WI38 (cell line): ENCODE measurements around the gene PDGFRB.

ENCODE experiments used
- H3K4me3 ChIP-seq: 2 replicates; pipeline ENCODE4 v1.5.1; 2011; ENCODE audit warnings: low read depth, mild to moderate bottlenecking, control low read depth, low read length
- TF ChIP-seq, protein P1 (sequence below): IDR thresholded peaks from 2 replicates; pipeline ENCODE4 v1.5.1; 2012; ENCODE audit warnings: low read depth, mild to moderate bottlenecking, control low read depth, low read length

PDGFRB gene

GRCh38 chr5:150119421-150120061 is 36.1 kb downstream of the PDGFRB start:
- TF ChIP-seq, protein P1, sequence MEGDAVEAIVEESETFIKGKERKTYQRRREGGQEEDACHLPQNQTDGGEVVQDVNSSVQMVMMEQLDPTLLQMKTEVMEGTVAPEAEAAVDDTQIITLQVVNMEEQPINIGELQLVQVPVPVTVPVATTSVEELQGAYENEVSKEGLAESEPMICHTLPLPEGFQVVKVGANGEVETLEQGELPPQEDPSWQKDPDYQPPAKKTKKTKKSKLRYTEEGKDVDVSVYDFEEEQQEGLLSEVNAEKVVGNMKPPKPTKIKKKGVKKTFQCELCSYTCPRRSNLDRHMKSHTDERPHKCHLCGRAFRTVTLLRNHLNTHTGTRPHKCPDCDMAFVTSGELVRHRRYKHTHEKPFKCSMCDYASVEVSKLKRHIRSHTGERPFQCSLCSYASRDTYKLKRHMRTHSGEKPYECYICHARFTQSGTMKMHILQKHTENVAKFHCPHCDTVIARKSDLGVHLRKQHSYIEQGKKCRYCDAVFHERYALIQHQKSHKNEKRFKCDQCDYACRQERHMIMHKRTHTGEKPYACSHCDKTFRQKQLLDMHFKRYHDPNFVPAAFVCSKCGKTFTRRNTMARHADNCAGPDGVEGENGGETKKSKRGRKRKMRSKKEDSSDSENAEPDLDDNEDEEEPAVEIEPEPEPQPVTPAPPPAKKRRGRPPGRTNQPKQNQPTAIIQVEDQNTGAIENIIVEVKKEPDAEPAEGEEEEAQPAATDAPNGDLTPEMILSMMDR = no peak
- no peak overlapping the region for H3K4me3 ChIP-seq

- TF ChIP-seq, protein P1 = no peak
- H3K4me3 ChIP-seq = no peak overlapping the region
These were observed 37.0 kb downstream of the PDGFRB start for GRCh38 chr5:150118561-150119229.

DNA sequence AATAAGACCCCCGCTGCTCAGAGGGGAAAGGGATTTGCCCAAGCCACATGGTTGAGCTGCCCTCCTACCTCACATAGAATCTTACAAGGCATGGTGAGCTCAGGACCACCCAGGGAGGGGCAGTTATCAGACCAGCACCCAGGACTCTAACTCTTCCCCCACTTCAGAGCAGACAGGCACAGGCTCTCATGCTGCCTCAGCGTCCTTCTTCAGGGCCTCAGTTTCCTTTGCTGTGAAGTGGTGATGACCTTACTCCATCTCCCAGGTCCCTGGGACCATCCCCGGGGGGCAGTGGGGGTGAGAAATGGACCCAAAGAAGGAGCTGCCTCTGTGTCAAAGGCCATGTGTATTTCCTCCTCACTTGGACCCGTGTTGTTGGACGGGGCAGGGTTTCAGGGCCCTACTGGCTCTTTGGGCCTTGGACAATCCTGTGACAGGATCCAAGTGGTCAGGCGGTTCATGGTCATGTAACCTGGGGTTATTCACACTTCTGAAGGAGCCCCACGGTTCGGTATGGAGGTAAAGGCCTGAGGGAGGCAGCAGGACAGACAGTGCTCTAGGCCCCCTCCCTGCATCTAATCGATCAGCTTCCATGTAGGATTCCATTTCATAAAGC is 37.6 kb downstream of the PDGFRB start:
- TF ChIP-seq, protein P1 = no peak
- H3K4me3 ChIP-seq = no peak overlapping the region

GRCh38 chr5:150116667-150117400 is 38.8 kb downstream of the PDGFRB start:
- TF ChIP-seq, protein P1 = no peak
- no peak overlapping the region for H3K4me3 ChIP-seq

DNA sequence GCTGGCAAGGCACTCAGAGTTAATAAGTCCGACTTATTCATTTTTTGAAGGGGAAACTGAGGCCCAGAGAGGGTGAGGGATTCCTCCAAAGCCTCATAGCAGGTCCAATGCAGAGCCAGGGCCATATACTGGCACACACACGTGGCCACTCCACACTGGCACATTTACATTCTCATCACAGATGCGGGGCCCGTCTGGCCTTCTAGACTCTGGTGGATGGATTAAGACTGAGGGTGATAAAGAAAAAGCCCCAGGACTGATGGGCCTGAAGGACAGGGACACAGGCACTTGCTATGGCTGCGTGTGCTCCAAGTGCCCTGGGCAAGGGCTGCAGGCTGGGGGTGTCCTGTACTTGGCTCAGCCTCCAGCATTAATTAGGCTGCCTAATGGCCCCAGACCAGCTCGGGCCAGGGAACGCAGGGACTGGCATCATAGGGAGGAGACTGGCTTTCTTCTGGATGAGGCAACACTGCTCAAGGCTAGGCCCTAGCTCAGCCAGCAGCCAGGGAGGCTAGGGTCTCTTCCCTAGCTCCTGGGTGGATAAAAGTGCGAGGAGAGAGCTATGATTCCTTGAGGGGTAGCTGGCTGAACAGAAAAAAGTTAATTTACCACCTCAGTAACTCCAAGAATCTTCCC is 40.8 kb downstream of the PDGFRB start:
- no peak overlapping the region for H3K4me3 ChIP-seq

DNA sequence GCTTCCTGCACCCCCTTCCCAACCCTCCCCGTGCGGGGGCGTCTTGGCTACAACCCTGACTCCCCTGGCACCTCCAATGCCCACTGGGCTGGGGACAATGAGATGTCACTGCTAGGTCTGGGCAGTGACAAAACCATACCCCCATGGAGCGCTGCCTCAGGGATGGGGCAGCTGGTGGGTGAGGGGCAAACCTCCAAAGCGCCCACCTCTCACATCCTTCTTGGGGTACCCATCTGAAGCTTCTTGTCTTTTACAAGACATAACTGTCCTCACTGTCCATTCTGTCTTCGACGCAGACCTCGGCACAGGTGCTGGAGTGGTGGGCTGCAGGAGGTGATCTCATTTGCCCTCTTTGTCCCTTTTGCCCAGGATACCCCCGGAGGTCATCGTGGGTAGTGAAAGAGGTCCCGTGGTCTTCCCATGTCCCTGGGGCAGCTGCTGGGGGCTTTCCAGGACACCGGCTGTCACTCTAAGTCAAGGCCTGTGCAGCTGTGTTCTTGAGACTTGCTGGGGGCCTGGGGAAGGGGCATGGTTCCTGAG is 41.5 kb downstream of the PDGFRB start:
- H3K4me3 ChIP-seq = no peak overlapping the region
- TF ChIP-seq, protein P1 = 0 out of 2 replicates have a peak, but pooled peaks have one; percentile 14

More for the DNA sequence above, 40.8 kb downstream of the PDGFRB start:
- TF ChIP-seq, protein P1 = no peak
